ENCODE results near the gene SMC6.

SMC6 gene

DNA sequence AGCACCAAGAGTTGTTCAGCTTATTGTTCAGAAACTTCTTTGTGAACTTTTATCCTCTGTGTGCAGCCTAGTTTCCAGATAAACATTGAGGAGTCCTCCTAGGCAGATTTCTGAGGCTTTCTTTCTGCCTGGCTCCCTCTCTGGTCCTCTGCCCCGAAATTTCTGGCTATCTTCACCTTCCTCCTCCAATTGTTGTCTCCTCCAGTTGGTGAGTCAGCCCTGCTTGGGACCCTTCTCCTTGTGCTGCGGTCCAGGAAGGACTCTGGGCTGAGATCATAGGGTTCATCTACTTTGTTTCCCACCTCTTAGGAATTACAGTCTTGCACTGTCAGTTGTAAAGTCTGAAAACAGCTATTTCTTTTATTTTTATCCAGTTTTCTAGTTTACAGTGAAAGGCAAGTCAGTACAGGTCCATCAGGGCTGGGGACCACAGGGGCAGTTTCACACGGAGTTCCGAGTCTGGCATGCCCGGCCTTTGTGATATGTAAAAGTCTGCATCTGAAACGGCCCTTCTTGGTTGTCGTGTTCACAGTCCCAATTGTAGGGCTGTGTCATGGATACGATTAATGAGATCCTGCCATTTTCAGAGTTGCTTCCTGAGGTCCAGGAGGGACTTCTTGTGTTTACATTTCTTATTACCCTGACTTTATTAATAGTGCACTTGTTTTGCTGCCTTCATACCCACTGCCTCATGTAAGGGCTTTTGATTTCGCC, 100.8 kb downstream of the SMC6 start:
- Histone ChIP-seq H3K27me3 (ENCODE audit: insufficient read depth, insufficient read length) (no peaks in the 10 kb centered on the region), H3K36me3 (ENCODE audit: insufficient read depth, insufficient read length, low read length) (peaks cover 5% of the 10 kb centered on the region), H3K4me1 (ENCODE audit: insufficient read depth, insufficient read length) (no peaks in the 10 kb centered on the region), H3K9ac (ENCODE audit: insufficient read length, low read depth) (no peak overlapping the region), H3K4me3 (ENCODE audit: insufficient read length, low read depth) (no peak overlapping the region), H3K9me3 (ENCODE audit: insufficient read depth, low read length) (no peaks in the 10 kb centered on the region)
- TF ChIP-seq SUZ12 (IDR thresholded peaks at IDR 0.05; ENCODE audit: extremely low read depth, insufficient read depth, insufficient read length) (no peak), YY1 (IDR thresholded peaks at IDR 0.05; ENCODE audit: insufficient read depth, insufficient read length) (no peak), ZNF274 (IDR thresholded peaks at IDR 0.05; ENCODE audit: low read depth, low read length) (no peak)
- no peak for DNase-seq (ENCODE audit: low read depth, low spot score)

DNA sequence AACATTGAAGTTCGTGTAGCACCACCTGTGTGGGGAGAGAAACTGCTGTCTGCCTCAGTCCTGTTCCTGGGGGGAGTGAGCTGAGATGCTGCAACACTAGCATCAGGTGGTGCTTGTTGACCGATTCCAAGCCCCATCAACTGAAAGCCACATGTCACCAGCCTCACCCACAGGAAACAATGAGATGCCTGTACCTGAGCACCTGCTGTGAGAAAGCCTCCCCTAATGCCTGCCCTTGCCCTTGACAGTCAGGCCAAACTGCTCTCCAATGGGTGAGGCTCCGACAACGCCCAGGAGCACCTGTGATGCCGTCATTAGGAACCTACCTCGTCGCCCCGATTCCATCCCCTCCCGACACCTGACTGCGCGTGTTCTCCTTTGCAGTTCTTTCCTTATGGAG, 104.6 kb downstream of the SMC6 start:
- Histone ChIP-seq H3K9me3 (ENCODE audit: insufficient read depth, low read length) (no peaks in the 10 kb centered on the region), H3K4me1 (ENCODE audit: insufficient read depth, insufficient read length) (peaks cover 1% of the 10 kb centered on the region), H3K36me3 (ENCODE audit: insufficient read depth, insufficient read length, low read length) (peaks cover 3% of the 10 kb centered on the region), H3K9ac (ENCODE audit: insufficient read length, low read depth) (no peak overlapping the region), H3K4me3 (ENCODE audit: insufficient read length, low read depth) (no peak overlapping the region), H3K27me3 (ENCODE audit: insufficient read depth, insufficient read length) (no peaks in the 10 kb centered on the region)
- TF ChIP-seq SUZ12 (IDR thresholded peaks at IDR 0.05; ENCODE audit: extremely low read depth, insufficient read depth, insufficient read length) (no peak), ZNF274 (IDR thresholded peaks at IDR 0.05; ENCODE audit: low read depth, low read length) (no peak), YY1 (IDR thresholded peaks at IDR 0.05; ENCODE audit: insufficient read depth, insufficient read length) (no peak)
- no peak for DNase-seq (ENCODE audit: low read depth, low spot score)

DNA sequence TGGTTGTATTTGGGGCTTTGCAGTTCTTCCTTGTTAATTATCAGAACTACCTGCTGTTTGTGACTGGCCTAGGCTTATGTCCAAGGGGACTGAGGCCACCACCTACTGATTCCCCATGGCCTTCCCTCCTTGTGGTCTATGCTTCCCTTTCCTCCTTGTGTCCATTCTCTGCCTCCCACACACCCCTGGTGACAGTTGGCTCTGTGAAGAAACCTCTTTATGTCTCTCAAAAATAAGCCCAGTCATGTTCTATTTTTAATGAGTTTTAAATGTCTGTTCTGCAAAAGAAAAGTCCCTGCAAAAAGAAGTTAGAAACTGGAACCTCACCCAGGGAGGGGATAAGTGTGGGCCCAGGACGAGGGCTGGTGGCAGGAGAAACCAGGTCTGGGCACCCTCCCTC, 105.0 kb downstream of the SMC6 start:
- Histone ChIP-seq H3K4me1 (ENCODE audit: insufficient read depth, insufficient read length) (peaks cover 5% of the 10 kb centered on the region), H3K4me3 (ENCODE audit: insufficient read length, low read depth) (no peak overlapping the region)

DNA sequence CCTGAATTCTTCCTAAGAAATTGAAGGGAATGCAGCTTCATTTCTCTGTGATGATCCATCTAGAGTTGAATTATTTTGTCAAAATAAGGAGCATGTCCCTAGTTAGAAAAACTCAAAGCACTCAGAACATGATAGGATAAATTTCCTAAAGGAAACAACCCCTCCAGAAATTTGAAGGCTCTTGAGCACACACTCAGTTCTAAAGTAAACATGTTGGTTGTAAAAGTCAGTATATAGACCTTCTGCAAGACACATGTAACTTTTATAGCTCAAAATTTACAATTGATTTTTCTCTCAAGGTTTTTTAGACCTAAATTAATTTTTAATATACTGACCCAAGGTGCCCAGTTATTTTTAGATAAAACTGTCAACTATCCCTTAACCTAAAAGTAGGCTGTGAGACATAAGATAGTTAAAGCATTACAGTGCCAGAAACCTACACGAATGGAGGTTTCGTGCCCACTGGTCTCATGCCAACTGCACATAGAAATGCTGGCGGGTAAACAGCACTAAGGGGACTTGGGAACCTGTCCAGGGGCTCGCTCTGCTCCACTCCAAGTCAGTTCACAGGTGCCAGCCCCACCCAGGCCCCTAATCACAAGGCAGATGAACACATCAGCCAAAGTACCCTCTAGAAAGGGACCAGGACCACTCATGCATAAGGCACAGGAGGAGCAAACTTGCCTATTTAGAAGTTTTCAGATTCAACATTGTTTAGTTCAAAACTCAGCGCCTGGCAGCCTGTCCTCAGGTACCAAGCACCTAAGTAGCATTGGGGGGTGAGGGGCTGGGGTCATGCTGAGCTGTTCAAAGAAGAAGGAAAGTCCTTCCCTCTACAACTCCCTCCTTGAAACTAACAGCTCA, 106.5 kb downstream of the SMC6 start:
- Histone ChIP-seq H3K9ac (ENCODE audit: insufficient read length, low read depth) (no peak overlapping the region), H3K9me3 (ENCODE audit: insufficient read depth, low read length) (no peaks in the 10 kb centered on the region), H3K36me3 (ENCODE audit: insufficient read depth, insufficient read length, low read length) (peaks cover 3% of the 10 kb centered on the region), H3K4me1 (ENCODE audit: insufficient read depth, insufficient read length) (peaks cover 5% of the 10 kb centered on the region), H3K4me3 (ENCODE audit: insufficient read length, low read depth) (no peak overlapping the region), H3K27me3 (ENCODE audit: insufficient read depth, insufficient read length) (no peaks in the 10 kb centered on the region)
- TF ChIP-seq SUZ12 (IDR thresholded peaks at IDR 0.05; ENCODE audit: extremely low read depth, insufficient read depth, insufficient read length) (no peak), YY1 (IDR thresholded peaks at IDR 0.05; ENCODE audit: insufficient read depth, insufficient read length) (no peak), ZNF274 (IDR thresholded peaks at IDR 0.05; ENCODE audit: low read depth, low read length) (no peak)
- no peak for DNase-seq (ENCODE audit: low read depth, low spot score)

More for the DNA sequence above, 105.0 kb downstream of the SMC6 start:
- Histone ChIP-seq H3K9me3 (ENCODE audit: insufficient read depth, low read length) (no peaks in the 10 kb centered on the region), H3K9ac (ENCODE audit: insufficient read length, low read depth) (no peak overlapping the region), H3K27me3 (ENCODE audit: insufficient read depth, insufficient read length) (no peaks in the 10 kb centered on the region), H3K36me3 (ENCODE audit: insufficient read depth, insufficient read length, low read length) (peaks cover 3% of the 10 kb centered on the region)
- TF ChIP-seq ZNF274 (IDR thresholded peaks at IDR 0.05; ENCODE audit: low read depth, low read length) (no peak), YY1 (IDR thresholded peaks at IDR 0.05; ENCODE audit: insufficient read depth, insufficient read length) (no peak), SUZ12 (IDR thresholded peaks at IDR 0.05; ENCODE audit: extremely low read depth, insufficient read depth, insufficient read length) (no peak)
- DNase-seq (ENCODE audit: low read depth, low spot score): no peak

DNA sequence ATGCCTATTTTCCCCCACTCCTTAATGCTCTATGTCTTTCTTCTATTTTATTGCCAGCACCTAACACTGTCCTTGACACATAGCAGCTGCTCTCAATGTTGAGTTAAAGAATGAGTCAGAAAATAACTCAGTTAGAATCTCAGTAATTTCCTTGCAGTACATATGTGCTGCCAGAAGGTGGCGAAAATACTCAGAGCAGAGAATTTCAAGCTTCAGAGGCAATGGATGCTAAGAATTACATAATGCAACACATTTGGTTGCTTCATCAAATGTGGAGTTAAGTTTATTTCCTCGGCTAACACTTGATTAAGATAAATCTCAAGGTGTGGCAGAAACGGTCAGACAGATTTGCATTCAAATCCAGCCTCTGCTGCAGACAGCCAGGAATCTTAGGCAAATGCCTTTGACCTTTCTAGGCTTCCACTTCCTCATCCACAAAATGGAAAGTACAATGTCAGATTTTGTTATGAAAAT, 107.5 kb downstream of the SMC6 start:
- Histone ChIP-seq H3K9ac (ENCODE audit: insufficient read length, low read depth) (no peak overlapping the region), H3K9me3 (ENCODE audit: insufficient read depth, low read length) (no peaks in the 10 kb centered on the region), H3K4me1 (ENCODE audit: insufficient read depth, insufficient read length) (peaks cover 5% of the 10 kb centered on the region), H3K36me3 (ENCODE audit: insufficient read depth, insufficient read length, low read length) (peaks cover 3% of the 10 kb centered on the region), H3K4me3 (ENCODE audit: insufficient read length, low read depth) (no peak overlapping the region), H3K27me3 (ENCODE audit: insufficient read depth, insufficient read length) (no peaks in the 10 kb centered on the region)
- TF ChIP-seq YY1 (IDR thresholded peaks at IDR 0.05; ENCODE audit: insufficient read depth, insufficient read length): no peak
- no peak for TF ChIP-seq SUZ12 (IDR thresholded peaks at IDR 0.05; ENCODE audit: extremely low read depth, insufficient read depth, insufficient read length)
- TF ChIP-seq ZNF274 (IDR thresholded peaks at IDR 0.05; ENCODE audit: low read depth, low read length): no peak
- peak; percentile 38 for DNase-seq (ENCODE audit: low read depth, low spot score)

DNA sequence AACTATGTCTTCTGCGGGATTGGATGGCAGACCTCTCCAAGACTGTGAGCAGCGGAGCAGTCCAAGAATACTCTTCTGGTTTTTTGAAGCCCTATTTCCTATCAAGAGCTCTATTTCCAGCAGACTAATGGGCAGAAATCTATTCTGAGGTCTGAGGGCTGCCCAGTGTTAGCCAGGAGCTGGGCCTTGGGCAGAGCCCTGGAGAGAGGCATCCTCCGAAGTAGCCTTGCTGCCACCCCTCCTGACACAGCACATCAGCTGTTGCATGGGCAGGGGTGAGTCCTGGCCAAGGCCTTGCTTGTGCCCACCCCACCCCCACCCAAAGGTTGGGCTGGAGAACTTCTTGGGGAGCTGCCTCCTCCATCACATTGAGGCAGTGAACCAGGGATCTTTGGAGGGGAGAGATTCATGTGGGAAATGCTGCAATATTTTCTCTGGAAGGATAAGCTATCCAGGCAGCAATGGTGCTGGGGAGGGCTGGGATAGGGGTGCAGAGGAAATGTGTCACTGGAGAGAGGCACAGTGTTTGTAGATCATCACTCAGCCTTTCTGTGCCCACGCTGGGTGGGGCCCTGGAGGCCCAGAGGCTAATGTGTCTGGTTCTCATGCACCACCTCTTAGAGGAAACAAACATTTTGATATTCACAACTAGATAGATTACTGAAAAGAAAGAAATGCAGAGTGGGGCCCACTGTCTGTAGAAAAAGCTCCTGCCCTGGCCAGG, 108.5 kb downstream of the SMC6 start:
- no peak for DNase-seq (ENCODE audit: low read depth, low spot score)
- H3K9ac ChIP-seq (ENCODE audit: insufficient read length, low read depth): no peak overlapping the region

More for the DNA sequence above, 108.5 kb downstream of the SMC6 start:
- Histone ChIP-seq H3K36me3 (ENCODE audit: insufficient read depth, insufficient read length, low read length) (peaks cover 3% of the 10 kb centered on the region), H3K4me3 (ENCODE audit: insufficient read length, low read depth) (no peak overlapping the region), H3K27me3 (ENCODE audit: insufficient read depth, insufficient read length) (no peaks in the 10 kb centered on the region), H3K4me1 (ENCODE audit: insufficient read depth, insufficient read length) (peaks cover 5% of the 10 kb centered on the region), H3K9me3 (ENCODE audit: insufficient read depth, low read length) (no peaks in the 10 kb centered on the region)
- TF ChIP-seq SUZ12 (IDR thresholded peaks at IDR 0.05; ENCODE audit: extremely low read depth, insufficient read depth, insufficient read length) (no peak), ZNF274 (IDR thresholded peaks at IDR 0.05; ENCODE audit: low read depth, low read length) (no peak), YY1 (IDR thresholded peaks at IDR 0.05; ENCODE audit: insufficient read depth, insufficient read length) (no peak)
